ENCODE data around the gene KCNG4.
A peak's percentile ranks its signal among the peaks of the same experiment; 100 is the strongest.

Gene KCNG4

DNA sequence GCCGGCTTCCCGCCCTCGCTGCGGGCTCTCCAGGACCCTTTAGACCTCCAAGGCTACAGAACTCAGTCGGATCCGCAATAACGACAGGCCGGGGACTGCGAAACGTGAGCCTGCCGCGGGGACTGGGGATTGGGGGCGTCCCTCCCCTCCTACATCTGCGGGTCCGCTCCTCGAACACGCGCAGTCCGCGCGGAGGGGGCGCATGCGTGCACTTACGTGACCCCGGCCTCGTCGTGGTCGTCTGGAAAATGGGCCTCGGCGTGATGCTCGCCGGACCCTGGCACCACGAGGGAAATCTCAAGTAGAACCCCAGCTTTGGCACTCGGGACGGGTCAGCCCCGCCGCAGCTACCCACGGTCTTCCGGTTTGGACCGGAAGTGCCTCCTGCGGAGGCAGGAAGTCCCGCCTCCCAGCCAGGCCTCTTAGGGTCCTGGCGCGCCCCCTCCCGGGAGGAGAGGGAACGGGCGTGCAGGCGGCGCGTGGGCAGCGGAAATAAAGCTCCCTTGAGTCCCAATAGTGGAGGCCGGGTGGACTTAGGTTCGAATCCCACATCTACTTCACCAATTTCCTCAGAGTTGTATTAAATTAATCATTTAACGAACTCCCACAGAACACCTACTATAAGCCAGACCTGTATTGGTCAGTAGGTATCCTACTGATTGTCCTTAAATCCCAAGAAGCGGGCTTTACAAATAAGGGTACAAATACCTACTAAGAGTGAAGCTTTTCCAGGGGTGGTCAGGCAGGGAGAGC lies 53.0 kb downstream of the KCNG4 start, which contains the start of gene TAF1C:
Gene TAF1C (minus strand): TSS at position 373 of the 753 bp plus-strand sequence. CDS start 2,069 bp downstream, outside the sequence.
- H3K4me3 ChIP-seq (ENCODE audit: low read depth, low read length) = peak within 1 kb of the TSS; percentile 96

DNA sequence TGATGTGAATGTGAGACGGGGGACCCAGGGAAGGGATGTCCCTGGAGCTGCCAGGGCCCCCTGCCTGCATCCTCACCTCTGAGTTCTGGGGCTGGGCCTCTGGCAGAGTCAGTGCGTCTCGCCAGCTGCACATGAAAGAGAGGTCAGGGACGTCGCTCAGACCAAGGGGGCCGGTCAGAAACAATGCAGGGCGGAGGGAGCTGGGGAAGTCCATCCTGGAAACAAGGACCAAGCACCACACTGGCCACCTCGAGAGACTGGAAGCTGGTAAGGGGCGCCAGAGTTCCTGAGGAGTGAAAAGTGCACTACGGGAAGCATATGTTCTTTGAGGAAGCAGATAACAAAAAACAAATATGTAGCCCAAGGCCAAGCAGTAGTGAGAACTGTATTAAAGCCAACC lies 55.0 kb downstream of the KCNG4 start:
- H3K4me3 ChIP-seq (ENCODE audit: low read depth, low read length) = no peak overlapping the region

DNA sequence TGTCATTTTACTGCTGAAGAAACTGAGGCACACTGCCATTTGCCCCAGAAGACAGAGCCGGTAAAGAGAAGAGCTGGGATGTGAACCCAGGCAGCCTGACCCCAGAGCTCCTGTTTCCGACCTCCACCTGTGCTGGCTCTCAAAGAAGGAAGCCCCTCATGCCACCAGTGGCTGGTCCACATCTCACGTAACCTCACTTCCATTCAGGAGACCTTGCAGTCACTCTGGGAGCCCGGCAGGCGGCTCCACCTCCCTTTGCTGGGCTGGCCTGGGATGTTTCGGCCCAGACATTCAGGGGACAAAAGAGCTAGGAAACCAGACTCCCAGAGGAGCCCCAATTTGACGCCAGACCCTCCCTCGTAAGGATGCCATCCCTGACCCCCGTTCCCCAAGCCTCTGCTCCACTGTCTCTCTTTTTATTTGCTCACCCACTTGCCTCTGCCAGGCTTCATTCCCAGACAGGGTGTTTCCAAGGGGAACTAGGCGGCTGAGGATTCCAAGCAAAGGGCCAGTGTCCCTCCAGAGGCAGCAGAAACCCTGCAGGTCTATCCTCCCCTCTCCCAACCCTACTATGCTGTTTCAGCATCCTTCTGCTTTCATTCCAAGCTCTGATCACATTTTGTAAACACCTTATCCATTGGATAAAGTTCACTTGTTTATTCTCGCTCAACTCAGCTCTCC lies 55.8 kb downstream of the KCNG4 start:
- H3K4me3 ChIP-seq (ENCODE audit: low read depth, low read length) = no peak overlapping the region

DNA sequence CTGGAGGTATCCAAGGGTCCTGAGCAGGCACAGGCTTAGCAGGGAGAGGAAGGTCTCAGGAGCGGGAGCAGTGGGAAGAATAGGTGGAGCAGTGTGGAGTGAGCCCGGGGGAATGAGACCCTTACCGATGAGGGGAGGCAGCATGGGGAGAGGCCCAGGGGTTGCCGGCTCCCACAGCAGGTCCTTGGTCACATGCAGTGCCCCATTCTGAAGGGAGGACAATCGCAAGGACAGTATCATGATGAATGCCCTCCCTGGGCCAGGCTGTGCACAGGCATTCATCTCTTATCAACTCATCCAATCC lies 56.3 kb downstream of the KCNG4 start:
- no peak overlapping the region for H3K4me3 ChIP-seq (ENCODE audit: low read depth, low read length)

DNA sequence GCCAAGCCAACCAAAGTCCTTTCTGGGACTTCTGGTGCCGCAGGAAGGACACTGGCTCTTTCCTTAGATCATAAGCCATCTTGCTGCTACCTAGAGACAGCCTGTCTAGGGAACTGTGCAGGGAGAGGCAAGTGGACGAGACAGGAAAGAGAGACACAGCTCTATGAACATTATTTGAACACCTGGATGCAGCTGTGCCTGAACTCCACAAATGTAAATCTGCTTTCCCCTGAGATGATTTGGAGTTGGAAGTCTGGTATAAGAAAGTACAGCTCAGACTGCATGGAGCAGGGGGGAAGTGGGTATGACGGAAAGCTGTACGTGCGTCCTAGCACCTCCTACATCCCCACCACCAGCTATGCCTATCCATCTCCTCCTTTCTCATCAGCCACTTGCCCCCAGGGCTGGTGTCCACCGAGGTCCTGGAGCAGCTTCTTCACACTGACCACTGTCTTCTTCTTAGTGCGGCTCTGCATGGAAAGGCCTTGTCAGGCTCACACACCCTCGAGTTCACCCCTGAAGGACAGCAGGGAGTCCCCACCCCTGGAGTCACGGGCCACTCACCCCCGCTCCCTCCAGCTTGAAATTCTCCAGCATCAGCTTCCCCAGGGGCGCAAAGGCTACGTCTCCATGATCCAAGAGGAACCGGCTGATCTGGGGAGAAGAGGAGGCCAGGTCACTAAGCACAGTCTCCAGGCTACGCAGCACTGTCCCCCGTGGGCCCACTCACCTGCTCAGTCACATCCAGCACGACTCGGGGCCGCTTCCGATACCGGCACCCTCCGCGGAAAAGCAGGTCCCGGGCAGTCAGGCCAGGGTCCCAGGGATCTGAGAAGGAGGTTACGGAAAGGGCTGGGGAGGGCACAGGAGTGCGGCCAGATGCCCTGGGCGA lies 56.9 kb downstream of the KCNG4 start:
- no peak overlapping the region for H3K4me3 ChIP-seq (ENCODE audit: low read depth, low read length)

DNA sequence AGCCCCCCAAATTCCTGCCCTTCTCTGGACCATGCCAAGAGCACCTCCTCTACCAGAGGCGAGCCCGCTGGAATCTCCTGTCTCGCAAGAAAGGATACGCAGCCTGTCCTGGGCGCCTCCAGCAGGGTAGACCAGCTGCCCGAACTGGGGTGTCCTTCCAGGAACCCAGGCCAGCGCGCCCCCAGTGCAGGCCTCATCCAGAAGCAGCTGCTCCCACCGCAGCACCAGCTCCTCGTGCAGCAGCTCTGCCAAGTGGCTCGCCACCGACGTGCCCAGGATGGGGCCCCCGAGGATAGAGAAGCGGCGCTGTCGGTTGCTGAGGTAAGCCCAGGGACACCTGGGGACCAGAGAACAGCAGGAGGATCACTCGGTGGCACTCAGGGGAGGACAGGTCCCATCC lies 57.7 kb downstream of the KCNG4 start:
- no peak overlapping the region for H3K4me3 ChIP-seq (ENCODE audit: low read depth, low read length)

DNA sequence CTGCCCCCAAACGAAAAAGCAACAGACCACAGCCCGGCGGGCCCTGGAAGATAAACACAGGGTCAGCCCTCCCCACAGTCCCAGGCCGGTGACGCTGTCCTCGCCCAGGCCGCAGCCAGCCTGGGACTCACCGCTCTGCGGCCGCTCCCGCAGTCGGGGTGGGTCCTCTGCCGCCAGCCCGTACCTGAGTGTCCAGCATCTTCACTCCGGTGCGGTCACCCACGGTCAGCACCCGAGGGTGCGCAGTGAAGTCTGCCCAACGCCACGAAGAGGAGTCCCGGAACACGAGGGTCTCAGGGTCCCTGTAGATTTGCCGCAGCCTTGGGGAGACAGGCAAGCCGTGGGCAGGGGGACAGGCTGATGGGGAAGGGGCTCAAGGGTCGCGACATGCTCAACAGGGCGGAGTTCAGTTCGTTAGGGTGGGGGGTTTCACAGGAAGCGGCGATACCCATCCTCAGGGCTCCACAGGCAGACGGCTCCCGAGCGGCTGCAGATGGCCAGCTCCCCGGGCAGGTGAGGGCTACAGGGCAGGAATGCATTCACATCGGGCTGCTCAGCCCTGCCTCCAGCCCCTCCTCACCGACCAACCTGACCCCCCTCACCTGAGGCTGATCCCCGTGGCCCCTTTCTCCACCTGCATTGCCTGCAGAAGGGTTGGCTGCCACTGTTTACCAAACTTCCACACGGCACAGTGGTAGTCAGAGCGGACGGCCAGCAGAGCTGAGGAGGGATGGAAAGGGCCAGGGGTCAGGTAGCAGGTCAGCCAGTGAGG lies 58.5 kb downstream of the KCNG4 start:
- H3K4me3 ChIP-seq (ENCODE audit: low read depth, low read length) = no peak overlapping the region

DNA sequence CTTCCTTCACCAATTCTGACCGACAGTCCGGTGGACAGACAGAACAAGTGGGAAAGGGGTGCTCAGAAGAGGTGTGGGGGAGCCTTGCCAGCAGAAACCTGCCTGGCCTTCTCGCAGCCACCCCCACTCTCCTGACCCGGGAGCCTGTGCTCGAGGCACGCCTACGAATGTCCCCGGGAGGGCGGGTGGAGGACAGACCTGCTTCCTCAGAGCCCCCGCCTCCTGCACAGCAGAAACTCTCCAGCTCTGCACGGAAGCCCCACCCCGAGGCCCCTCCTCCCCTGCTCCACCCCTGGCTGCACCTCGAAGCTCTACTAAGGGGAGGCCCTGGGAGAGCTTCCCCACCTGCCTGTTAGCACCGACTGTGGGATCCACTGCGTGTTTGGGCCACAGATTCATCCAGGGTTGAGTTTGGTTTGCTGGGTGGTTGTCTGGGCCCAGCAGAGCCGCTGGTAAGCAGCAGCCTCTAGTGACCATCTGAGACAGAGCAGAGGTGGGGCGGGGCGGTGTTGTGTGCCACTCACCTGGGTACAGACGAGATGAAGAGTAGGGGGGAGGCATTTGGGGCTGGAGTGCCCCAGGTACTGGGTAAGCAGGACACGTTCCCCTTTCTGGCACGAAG lies 59.2 kb downstream of the KCNG4 start:
- no peak overlapping the region for H3K4me3 ChIP-seq (ENCODE audit: low read depth, low read length)

DNA sequence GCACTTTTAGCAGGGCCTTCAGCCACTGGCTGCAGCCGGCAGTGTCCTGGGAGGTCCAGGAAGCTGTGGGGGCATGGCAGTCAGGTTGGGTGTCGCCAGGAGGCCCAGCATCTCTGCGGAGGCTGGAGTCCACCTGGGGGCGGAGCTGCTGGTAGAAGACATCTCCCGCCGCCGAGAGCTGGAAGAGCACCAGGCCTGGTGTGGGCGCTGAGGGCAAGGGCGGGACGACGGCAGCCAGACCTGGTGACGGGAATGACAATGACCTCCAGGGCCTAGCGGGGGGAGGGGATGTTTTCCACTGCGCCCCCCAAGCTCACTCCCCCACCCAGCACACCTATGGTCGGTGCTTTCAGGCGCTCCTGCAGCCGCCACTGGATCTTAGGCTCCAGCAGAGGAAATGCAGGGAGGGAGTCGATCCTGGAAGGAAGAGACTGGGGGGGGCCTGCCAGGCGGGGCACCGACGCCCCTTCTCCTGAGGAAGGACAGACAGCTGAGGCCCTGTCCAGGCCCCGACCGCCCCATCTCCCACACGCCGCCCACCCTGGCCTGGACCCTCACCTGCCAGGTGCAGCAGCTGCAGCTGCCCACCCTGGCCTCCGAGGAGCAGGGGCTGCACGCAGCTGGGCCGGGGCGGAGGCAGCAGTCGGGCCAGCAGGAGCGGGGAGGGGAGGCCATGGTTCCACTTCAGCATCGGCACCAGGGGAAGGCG lies 60.0 kb downstream of the KCNG4 start:
- H3K4me3 ChIP-seq (ENCODE audit: low read depth, low read length) = no peak overlapping the region

DNA sequence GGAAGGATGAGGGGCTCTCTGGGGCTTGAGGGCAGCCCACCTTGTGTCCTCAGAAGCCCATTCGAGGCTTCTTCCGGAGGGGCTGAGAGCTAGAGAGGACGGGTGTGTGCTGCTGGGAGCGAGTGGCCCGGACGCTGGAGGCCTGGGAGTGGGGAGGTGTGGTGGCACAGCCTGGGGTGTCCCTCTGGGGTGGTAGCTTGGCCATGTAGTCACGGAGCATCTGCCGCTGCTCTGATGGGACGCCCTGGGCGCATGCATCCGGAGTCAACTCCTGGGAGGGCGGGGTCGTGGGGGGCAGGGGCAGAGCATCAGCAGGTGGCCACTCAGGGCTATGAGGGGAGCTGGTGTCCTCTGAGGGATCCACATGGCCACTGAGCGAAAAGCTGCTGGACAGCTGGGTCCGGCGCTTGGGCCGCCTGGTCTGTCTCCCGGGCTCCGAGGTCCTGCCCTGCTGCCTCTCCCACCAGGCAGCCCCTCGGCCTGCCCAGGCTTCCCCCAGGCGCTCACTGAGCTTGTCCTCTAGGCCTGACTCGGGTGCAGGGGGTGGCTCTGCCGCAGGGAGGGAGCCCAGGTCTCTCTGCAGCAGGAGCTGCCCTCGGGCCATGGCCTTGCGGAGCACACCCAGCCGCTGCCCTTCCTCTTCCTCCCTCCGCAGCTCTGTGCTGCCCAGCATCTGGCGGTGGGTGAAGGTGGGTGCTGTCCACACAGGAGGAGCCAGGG lies 60.8 kb downstream of the KCNG4 start:
- no peak overlapping the region for H3K4me3 ChIP-seq (ENCODE audit: low read depth, low read length)

DNA sequence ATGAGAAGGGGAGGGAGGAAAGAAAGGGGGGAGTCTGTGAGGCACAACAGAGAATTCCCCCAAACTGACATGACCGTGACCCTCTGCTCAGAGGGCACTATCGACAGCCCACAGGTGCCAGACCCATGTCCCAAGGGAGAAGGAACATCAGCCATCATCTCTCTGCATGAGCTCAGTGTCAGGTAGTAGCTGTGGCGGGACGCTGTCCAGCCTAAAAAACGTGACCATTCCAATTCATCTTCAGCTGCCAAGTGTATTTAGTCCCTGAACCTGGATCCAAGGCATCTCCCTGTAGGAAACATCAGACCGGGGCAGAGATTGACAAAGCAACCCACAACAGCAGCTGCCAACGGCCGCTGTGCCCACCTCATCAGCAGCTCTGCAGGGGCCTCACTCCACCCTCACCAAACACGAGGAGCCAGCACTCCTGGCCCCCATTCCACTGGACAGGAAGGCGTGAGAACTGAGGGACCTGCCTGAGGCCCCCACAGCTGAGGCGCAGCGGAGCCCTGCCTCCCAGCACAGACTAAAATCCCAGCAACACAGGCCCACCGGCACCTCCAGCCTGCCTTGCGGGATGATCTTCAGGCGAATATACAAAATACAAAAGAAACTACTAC lies 61.6 kb downstream of the KCNG4 start:
- H3K4me3 ChIP-seq (ENCODE audit: low read depth, low read length) = no peak overlapping the region

DNA sequence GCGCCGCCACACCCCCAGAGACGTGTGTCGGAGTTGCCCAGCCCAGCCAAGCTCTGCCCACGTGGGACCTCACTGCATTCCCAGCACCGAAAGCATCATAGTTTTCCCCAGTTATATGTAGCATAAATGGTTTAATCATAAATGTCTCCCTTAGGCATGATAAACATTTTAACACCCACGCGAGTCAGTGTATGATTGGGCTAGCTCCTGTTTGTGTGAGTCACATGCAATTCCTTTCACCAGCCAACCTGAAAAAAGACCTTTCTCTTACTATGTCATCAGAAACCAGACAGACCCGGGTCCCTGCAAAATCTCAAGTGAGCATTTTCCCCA lies 62.1 kb downstream of the KCNG4 start:
- H3K4me3 ChIP-seq (ENCODE audit: low read depth, low read length) = no peak overlapping the region

DNA sequence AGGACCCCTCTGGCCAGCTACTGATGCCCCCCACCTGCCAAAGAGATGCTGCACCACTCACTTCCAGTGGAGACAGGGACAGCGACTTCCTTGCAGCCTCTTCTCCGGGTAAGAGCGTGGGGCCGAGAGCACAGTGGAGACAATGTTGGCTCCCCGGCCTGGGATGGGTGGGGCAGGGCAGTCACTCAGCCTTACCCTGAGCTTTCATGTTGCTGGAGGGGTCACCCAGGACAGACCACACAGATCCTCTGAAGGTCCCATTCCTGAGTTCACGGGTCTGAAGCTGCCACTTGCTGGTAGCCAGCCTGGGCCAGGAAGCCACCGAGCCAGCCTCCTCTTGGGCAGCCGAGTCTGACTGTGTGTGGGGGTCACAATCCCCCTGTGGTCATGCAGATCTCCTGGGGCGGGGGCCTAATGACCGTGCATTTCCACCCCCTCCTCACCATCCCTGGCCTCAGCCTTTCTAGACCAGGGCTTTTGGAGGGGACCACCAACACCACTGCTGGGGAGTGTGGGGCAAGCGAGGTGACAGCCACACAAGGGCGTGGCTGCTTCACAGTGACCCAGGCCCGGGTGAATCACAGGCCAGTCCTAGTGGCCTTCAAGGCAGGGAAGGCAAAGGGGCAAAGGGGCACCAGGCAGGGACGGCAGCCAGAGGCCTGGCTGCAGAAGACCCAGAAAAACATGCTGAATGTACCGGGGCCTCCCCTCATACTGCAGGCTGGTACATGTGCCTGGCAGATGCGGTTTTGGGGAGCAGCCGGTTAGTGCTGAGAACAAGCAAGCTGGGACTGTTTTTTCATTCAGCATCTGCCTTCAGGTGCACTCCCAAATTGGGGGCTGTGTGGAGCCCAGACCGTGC lies 63.4 kb downstream of the KCNG4 start:
- no peak overlapping the region for H3K4me3 ChIP-seq (ENCODE audit: low read depth, low read length)

DNA sequence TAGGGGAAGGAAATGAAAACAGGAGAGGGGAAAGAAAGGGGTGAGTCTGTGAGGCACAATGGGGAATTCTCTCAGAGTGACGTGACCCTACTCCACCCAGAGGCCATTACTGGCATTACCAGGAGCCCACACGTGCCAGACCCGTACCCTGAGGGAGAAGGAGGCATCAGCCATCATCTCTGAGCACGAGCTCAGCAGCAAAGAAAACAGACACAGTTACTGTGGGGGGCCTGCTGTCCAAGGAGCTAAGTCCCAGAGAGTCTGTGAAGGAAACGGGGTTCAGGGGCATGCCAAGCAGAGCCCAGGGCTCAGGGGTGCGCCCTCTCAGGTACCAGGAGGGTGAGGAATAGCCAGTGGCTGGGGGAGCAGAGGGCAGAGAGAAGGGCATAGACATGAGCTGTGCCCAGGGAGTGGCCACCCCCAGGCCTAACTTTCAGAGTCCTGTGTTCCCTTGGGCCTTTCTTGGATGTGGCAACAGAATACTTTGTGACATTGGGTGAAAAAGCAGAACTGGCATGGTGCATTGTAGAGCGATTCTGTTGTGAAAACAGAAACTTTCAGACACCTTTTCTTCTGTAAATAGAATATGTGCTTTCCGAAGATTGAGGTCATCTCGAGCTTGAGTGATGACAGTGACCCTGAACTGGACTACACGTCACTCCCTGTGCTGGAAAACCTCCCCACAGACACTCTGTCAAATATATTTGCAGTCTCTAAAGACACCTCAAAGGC lies 64.3 kb downstream of the KCNG4 start:
- H3K4me3 ChIP-seq (ENCODE audit: low read depth, low read length) = no peak overlapping the region

DNA sequence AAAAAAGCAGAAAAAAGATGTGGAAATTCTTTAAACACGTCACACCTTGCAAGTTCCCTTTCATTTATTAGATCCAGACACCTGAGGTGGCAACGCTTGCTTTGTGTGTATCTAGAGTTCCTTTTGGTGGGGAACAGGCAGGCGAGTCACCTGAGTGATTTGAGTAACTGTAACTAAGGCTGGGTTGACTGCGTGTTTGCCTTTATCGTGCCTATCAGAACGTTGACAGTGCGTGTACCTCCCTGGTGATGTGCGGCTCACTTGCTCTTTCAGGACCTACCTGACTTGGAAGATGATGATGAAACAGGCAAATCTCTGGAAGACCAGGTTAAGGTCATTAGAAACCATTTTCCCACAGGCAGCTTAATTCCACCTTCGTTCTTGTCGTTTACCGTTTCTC lies 65.4 kb downstream of the KCNG4 start:
- no peak overlapping the region for H3K4me3 ChIP-seq (ENCODE audit: low read depth, low read length)

DNA sequence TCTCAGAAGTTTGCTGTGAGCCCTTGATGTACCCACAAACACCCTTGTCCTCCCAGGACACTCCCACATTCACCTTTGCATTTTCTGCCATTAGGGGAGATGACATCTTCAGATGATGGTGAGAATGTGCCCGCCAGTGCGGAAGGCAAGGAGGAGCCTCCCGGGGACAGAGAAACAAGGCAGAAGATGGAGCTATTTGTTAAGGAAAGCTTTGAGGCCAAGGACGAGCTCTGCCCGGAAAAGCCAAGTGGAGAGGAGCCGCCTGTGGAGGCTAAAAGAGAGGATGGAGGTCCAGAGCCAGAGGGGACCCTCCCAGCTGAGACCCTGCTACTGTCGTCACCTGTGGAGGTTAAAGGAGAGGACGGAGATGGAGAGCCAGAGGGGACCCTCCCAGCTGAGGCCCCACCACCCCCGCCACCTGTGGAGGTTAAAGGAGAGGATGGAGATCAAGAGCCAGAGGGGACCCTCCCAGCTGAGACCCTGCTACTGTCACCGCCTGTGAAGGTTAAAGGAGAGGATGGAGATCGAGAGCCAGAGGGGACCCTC lies 70.0 kb downstream of the KCNG4 start:
- no peak overlapping the region for H3K4me3 ChIP-seq (ENCODE audit: low read depth, low read length)

Measured in iPS-11a (cell line).